Parathyroid adenoma (tissue), 2 donors: ENCODE measurements around the gene LRIG1.

Source experiments
- H2AFZ ChIP-seq: fragments of 300-600 bp; sonication (generic); one replicate; pipeline ENCODE4 v1.7.0; 2017; ENCODE audit warnings: antibody characterized with exemption, mild to moderate bottlenecking
- H3K27ac ChIP-seq: fragments of 300-600 bp; sonication (generic); one replicate; pipeline ENCODE4 v1.7.0; 2017
- H3K27me3 ChIP-seq: fragments of 300-600 bp; sonication (generic); one replicate; pipeline ENCODE4 v1.7.0; 2017; ENCODE audit warnings: low read length; ENCODE audit not compliant: control insufficient read depth, insufficient read depth
- H3K36me3 ChIP-seq: fragments of 300-600 bp; sonication (generic); one replicate; pipeline ENCODE4 v1.7.0; 2017; ENCODE audit warnings: low read length; ENCODE audit not compliant: control insufficient read depth, insufficient read depth
- H3K4me1 ChIP-seq: fragments of 300-600 bp; sonication (generic); one replicate; pipeline ENCODE4 v1.7.0; 2017; ENCODE audit warnings: control low read depth
- H3K4me2 ChIP-seq: fragments of 300-600 bp; sonication (generic); one replicate; pipeline ENCODE4 v1.7.0; 2017; ENCODE audit warnings: low read length
- H3K4me3 ChIP-seq: fragments of 300-600 bp; sonication (generic); one replicate; pipeline ENCODE4 v1.7.0; 2017; ENCODE audit warnings: low read depth, low read length
- H3K79me2 ChIP-seq: fragments of 300-600 bp; sonication (generic); one replicate; pipeline ENCODE4 v1.7.0; 2017; ENCODE audit warnings: control low read depth
- H3K9ac ChIP-seq: fragments of 300-600 bp; sonication (generic); one replicate; pipeline ENCODE4 v1.7.0; 2017; ENCODE audit warnings: mild to moderate bottlenecking
- H3K9me3 ChIP-seq: fragments of 300-600 bp; sonication (generic); one replicate; pipeline ENCODE4 v1.7.0; 2017; ENCODE audit warnings: low read length; ENCODE audit not compliant: control insufficient read depth
- CTCF ChIP-seq: fragments of 300-600 bp; sonication (generic); IDR thresholded peaks from one replicate; pipeline ENCODE4 v1.7.0; 2017; ENCODE audit warnings: antibody characterized with exemption, mild to moderate bottlenecking
- donor health status: primary hyperparathyroidism.

LRIG1 gene

DNA sequence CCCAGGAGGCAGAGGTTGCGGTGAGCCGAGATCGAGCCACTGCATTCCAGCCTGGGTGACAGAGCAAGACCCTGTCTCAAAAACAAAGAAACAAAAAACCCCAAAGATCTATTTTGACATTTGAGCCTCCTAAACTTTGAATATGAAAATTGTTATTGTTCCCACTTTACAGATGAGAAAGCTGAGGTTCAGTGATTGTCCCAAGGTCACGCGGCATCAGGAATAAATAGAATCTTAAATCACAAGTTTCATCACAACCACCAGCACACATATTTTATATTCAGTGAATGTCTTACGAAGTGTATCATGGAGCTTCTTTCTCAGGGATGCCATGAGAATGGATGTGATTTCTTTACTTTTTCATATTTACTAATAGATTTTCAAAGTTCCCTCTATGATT is 5.3 kb upstream of the LRIG1 start:
- no peak overlapping the region for H3K27ac ChIP-seq

DNA sequence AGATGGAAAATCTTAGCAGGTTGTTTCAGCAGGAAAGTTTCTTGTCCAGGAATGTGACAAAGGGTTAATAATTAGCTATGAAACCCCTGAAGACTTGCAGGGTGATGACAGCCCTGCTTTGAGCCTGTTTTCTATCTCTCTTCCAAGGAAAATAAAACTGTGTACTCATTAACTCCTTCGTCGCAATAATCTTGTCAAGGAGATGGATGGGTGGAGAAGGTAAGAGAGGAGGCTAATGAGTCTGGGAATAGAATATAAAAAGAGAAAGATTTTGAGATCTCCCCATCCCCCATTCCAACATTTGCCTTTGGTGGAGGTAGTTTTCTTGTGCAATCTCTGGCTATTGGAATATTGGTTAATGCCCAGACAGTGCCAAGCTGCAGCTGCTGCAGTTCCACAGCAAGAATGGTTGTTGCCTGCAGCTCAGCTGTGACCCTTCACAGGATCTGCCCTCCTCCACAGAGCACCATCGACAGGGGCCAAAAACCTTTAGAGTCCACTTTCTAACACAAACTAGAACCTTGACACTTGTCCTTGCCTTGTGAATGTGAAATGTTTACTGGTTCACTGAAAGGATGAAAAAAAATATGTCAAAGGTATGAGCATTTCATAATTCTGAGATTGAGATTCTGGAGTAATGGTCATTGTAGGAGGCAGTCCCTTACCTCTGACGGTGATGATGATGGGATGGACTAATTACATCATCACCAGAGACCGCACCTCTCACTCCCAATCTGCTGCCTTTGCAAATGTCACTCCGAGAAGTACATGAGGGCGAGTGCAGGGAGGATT is 4.2 kb upstream of the LRIG1 start:
- Histone ChIP-seq H3K27ac (no peak overlapping the region), H3K9ac (no peak overlapping the region)
- no peak for TF ChIP-seq CTCF

More for the DNA sequence above, 5.3 kb upstream of the LRIG1 start:
- no peak for TF ChIP-seq CTCF
- Histone ChIP-seq H3K9me3 (no peaks in the 10 kb centered on the region), H3K4me2 (no peak overlapping the region), H3K36me3 (no peaks in the 10 kb centered on the region), H3K4me1 (no peaks in the 10 kb centered on the region), H3K9ac (no peak overlapping the region), H3K4me3 (no peak overlapping the region), H3K27me3 (no peaks in the 10 kb centered on the region), H3K79me2 (no peaks in the 10 kb centered on the region), H2AFZ (no peak overlapping the region)

GRCh38 chr3:66502981-66503380 is 2.2 kb upstream of the LRIG1 start:
- Histone ChIP-seq H3K9ac (no peak overlapping the region), H2AFZ (no peak overlapping the region), H3K36me3 (no peaks in the 10 kb centered on the region), H3K79me2 (no peaks in the 10 kb centered on the region), H3K4me1 (no peaks in the 10 kb centered on the region), H3K9me3 (no peaks in the 10 kb centered on the region), H3K4me2 (no peak overlapping the region), H3K27me3 (no peaks in the 10 kb centered on the region), H3K27ac (no peak overlapping the region), H3K4me3 (no peak overlapping the region)
- TF ChIP-seq CTCF: no peak

More for the DNA sequence above, 4.2 kb upstream of the LRIG1 start:
- peak overlapping the region; percentile 2 for H2AFZ ChIP-seq
- no peaks in the 10 kb centered on the region for H3K27me3 ChIP-seq
- no peaks in the 10 kb centered on the region for H3K36me3 ChIP-seq
- no peak overlapping the region for H3K4me2 ChIP-seq
- no peaks in the 10 kb centered on the region for H3K79me2 ChIP-seq
- no peak overlapping the region for H3K4me3 ChIP-seq
- H3K9me3 ChIP-seq: no peaks in the 10 kb centered on the region
- no peaks in the 10 kb centered on the region for H3K4me1 ChIP-seq

- Histone ChIP-seq H3K27me3 (no peaks in the 10 kb centered on the region), H3K9me3 (no peaks in the 10 kb centered on the region), H3K27ac (no peak overlapping the region), H3K4me2 (no peak overlapping the region), H2AFZ (no peak overlapping the region), H3K36me3 (no peaks in the 10 kb centered on the region), H3K9ac (no peak overlapping the region), H3K4me3 (no peak overlapping the region), H3K79me2 (no peaks in the 10 kb centered on the region), H3K4me1 (no peaks in the 10 kb centered on the region)
- no peak for TF ChIP-seq CTCF
Measured at GRCh38 chr3:66502245-66502874, 1.5 kb upstream of the LRIG1 start.
